KMS-11 (cell line): ENCODE data around the gene ENPP1.

Experiments
- H2AFZ ChIP-seq: fragments of 200-600 bp; sonication (generic); 2 replicates; pipeline ENCODE4 v1.6.1; 2016; ENCODE audit warnings: antibody characterized with exemption, mixed run types, low read depth
- H3K27ac ChIP-seq: fragments of 200-600 bp; sonication (generic); 2 replicates; pipeline ENCODE4 v1.6.1; 2016; ENCODE audit warnings: mild to moderate bottlenecking, mixed run types
- H3K27me3 ChIP-seq: fragments of 200-600 bp; sonication (generic); 2 replicates; pipeline ENCODE4 v1.6.1; 2017; ENCODE audit warnings: mild to moderate bottlenecking, low read depth, mixed run types, moderate library complexity; ENCODE audit not compliant: insufficient read depth
- H3K36me3 ChIP-seq: fragments of 200-600 bp; sonication (generic); 2 replicates; pipeline ENCODE4 v1.6.1; 2017; ENCODE audit warnings: mild to moderate bottlenecking, mixed run types; ENCODE audit not compliant: insufficient read depth
- H3K4me1 ChIP-seq: fragments of 200-600 bp; sonication (generic); 2 replicates; pipeline ENCODE4 v1.6.1; 2016; ENCODE audit warnings: mild to moderate bottlenecking, low read depth, mixed run types; ENCODE audit not compliant: poor library complexity, severe bottlenecking
- H3K4me2 ChIP-seq: fragments of 200-600 bp; sonication (generic); 2 replicates; pipeline ENCODE4 v1.7.0; 2016; ENCODE audit warnings: mild to moderate bottlenecking, mixed run types
- H3K4me3 ChIP-seq: fragments of 200-600 bp; sonication (generic); IDR thresholded peaks from 2 replicates; pipeline ENCODE4 v1.6.1; 2017; ENCODE audit warnings: low read depth, low read length, mixed read lengths; ENCODE audit not compliant: insufficient read depth
- H3K79me2 ChIP-seq: fragments of 200-600 bp; sonication (generic); 2 replicates; pipeline ENCODE4 v1.6.1; 2016; ENCODE audit warnings: low read depth, mixed run types; ENCODE audit not compliant: insufficient read depth
- H3K9ac ChIP-seq: fragments of 200-600 bp; sonication (generic); 2 replicates; pipeline ENCODE4 v1.6.1; 2016; ENCODE audit warnings: mild to moderate bottlenecking, mixed run types
- H4K20me1 ChIP-seq: fragments of 200-600 bp; sonication (generic); 2 replicates; pipeline ENCODE4 v1.6.1; 2016; ENCODE audit warnings: mild to moderate bottlenecking, mixed run types; ENCODE audit not compliant: insufficient read depth
- CTCF ChIP-seq: fragments of 200-600 bp; sonication (generic); conservative IDR thresholded peaks from 2 replicates; pipeline ENCODE4 v1.6.1; 2017; ENCODE audit warnings: low read depth, mild to moderate bottlenecking, antibody characterized with exemption, low read length, moderate library complexity, mixed read lengths

ENPP1 gene

GRCh38 chr6:131784561-131784960, 23.3 kb upstream of the ENPP1 start:
- Histone ChIP-seq H3K36me3 (no peaks in the 10 kb centered on the region), H3K4me1 (no peaks in the 10 kb centered on the region), H3K9ac (no peak overlapping the region), H3K4me2 (no peak overlapping the region), H3K79me2 (no peaks in the 10 kb centered on the region), H4K20me1 (no peaks in the 10 kb centered on the region), H3K27ac (no peak overlapping the region), H3K4me3 (no peak overlapping the region), H3K27me3 (no peaks in the 10 kb centered on the region), H2AFZ (no peak overlapping the region)
- no peak for TF ChIP-seq CTCF

- Histone ChIP-seq H3K79me2 (no peaks in the 10 kb centered on the region), H3K4me3 (no peak overlapping the region)
- no peak for TF ChIP-seq CTCF
These were observed 20.7 kb upstream of the ENPP1 start for GRCh38 chr6:131787079-131787478.

GRCh38 chr6:131787766-131788712, 19.8 kb upstream of the ENPP1 start:
- Histone ChIP-seq H3K9ac (no peak overlapping the region), H3K4me3 (no peak overlapping the region), H3K27me3 (no peaks in the 10 kb centered on the region), H3K4me2 (no peak overlapping the region), H2AFZ (no peak overlapping the region), H3K4me1 (no peaks in the 10 kb centered on the region), H3K79me2 (no peaks in the 10 kb centered on the region), H4K20me1 (no peaks in the 10 kb centered on the region), H3K27ac (no peak overlapping the region), H3K36me3 (no peaks in the 10 kb centered on the region)
- TF ChIP-seq CTCF, result no peak

More at GRCh38 chr6:131787079-131787478, 20.7 kb upstream of the ENPP1 start:
- no peaks in the 10 kb centered on the region for H3K4me1 ChIP-seq
- H4K20me1 ChIP-seq, result no peaks in the 10 kb centered on the region
- no peak overlapping the region for H3K9ac ChIP-seq
- H3K27me3 ChIP-seq, result no peaks in the 10 kb centered on the region
- no peak overlapping the region for H3K27ac ChIP-seq
- H3K36me3 ChIP-seq, result no peaks in the 10 kb centered on the region
- H2AFZ ChIP-seq, result no peak overlapping the region
- H3K4me2 ChIP-seq, result no peak overlapping the region

GRCh38 chr6:131789219-131789618, 18.6 kb upstream of the ENPP1 start:
- Histone ChIP-seq H2AFZ (no peak overlapping the region), H3K4me1 (no peaks in the 10 kb centered on the region), H3K27ac (no peak overlapping the region), H4K20me1 (no peaks in the 10 kb centered on the region), H3K4me2 (no peak overlapping the region), H3K9ac (no peak overlapping the region), H3K36me3 (no peaks in the 10 kb centered on the region), H3K79me2 (no peaks in the 10 kb centered on the region), H3K4me3 (no peak overlapping the region), H3K27me3 (no peaks in the 10 kb centered on the region)
- TF ChIP-seq CTCF, result no peak
